ENCODE data around the gene RFC1. TPM values are rescaled to one million over a fixed set of nuclear protein-coding genes. Genes with fewer than 3 reads are reported as not detected.
"Not testable (repeated sequence)": the region's sequence is repeated elsewhere in the genome, so short reads cannot be mapped to it uniquely, and the experiment has no call there.

The RFC1 gene
- total and polyA plus RNA-seq, 4 donors, result 13.3 to 45.2 (median 30.8) TPM

DNA sequence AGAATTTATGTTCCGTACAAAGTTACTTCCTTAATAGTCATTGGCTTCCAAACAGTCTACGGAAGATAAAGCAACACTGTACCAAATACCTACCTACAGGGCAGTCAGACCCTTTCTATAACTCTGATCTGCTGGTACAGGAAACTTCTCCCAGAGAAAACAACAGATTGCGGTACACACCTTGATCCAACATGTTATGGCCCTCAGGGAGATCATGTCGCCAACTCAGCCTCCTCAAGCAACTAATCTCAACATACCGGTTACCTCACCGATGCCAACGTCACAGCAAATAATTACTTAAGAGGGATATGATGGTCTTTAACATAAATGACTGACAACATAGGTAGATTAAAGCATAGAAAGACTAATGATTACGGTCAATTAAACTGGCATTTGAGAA, 70.4 kb downstream of the RFC1 start:
- H3K9me3 ChIP-seq (ENCODE audit: control insufficient read depth in 4 of 4, low read length in 3 of 4), result no peaks in the 10 kb centered on the region
- H3K36me3 ChIP-seq (ENCODE audit: control insufficient read depth in 4 of 4, insufficient read depth in 3 of 4, low read depth in 1 of 4, low read length in 3 of 4), result peaks cover 9 to 49% (median 38%) of the 10 kb centered on the region in 4 donors
- 98% methylated on average over 8 of the region's 8 CpGs for WGBS
- H3K9ac ChIP-seq (ENCODE audit: low read depth in 1 of 2, low read length in 2 of 2), result no peak overlapping the region
- no peaks in the 10 kb centered on the region for H3K27me3 ChIP-seq (ENCODE audit: control insufficient read depth in 4 of 4, insufficient read depth in 4 of 4, low read length in 3 of 4)
- H3K4me3 ChIP-seq (ENCODE audit: low read depth in 1 of 3, low read length in 3 of 3), result no peak overlapping the region
- TF ChIP-seq GABPA (IDR thresholded peaks at IDR 0.05 in 1 of 2, conservative IDR thresholded peaks at IDR 0.05 in 1 of 2), result no peak
- TF ChIP-seq RAD21 (IDR thresholded peaks at IDR 0.05), result no peak
- TF ChIP-seq FOXA2 (IDR thresholded peaks at IDR 0.05), result no peak
- no peak for TF ChIP-seq HNF4A (conservative IDR thresholded peaks at IDR 0.05)
- no peak for TF ChIP-seq RXRA (IDR thresholded peaks at IDR 0.05)
- TF ChIP-seq, protein P1, sequence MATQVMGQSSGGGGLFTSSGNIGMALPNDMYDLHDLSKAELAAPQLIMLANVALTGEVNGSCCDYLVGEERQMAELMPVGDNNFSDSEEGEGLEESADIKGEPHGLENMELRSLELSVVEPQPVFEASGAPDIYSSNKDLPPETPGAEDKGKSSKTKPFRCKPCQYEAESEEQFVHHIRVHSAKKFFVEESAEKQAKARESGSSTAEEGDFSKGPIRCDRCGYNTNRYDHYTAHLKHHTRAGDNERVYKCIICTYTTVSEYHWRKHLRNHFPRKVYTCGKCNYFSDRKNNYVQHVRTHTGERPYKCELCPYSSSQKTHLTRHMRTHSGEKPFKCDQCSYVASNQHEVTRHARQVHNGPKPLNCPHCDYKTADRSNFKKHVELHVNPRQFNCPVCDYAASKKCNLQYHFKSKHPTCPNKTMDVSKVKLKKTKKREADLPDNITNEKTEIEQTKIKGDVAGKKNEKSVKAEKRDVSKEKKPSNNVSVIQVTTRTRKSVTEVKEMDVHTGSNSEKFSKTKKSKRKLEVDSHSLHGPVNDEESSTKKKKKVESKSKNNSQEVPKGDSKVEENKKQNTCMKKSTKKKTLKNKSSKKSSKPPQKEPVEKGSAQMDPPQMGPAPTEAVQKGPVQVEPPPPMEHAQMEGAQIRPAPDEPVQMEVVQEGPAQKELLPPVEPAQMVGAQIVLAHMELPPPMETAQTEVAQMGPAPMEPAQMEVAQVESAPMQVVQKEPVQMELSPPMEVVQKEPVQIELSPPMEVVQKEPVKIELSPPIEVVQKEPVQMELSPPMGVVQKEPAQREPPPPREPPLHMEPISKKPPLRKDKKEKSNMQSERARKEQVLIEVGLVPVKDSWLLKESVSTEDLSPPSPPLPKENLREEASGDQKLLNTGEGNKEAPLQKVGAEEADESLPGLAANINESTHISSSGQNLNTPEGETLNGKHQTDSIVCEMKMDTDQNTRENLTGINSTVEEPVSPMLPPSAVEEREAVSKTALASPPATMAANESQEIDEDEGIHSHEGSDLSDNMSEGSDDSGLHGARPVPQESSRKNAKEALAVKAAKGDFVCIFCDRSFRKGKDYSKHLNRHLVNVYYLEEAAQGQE (IDR thresholded peaks at IDR 0.05), result no peak
- TF ChIP-seq, protein P2, sequence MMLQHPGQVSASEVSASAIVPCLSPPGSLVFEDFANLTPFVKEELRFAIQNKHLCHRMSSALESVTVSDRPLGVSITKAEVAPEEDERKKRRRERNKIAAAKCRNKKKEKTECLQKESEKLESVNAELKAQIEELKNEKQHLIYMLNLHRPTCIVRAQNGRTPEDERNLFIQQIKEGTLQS (IDR thresholded peaks at IDR 0.05), result no peak
- no peak for TF ChIP-seq YY1 (IDR thresholded peaks at IDR 0.05)
- TF ChIP-seq, protein P3, sequence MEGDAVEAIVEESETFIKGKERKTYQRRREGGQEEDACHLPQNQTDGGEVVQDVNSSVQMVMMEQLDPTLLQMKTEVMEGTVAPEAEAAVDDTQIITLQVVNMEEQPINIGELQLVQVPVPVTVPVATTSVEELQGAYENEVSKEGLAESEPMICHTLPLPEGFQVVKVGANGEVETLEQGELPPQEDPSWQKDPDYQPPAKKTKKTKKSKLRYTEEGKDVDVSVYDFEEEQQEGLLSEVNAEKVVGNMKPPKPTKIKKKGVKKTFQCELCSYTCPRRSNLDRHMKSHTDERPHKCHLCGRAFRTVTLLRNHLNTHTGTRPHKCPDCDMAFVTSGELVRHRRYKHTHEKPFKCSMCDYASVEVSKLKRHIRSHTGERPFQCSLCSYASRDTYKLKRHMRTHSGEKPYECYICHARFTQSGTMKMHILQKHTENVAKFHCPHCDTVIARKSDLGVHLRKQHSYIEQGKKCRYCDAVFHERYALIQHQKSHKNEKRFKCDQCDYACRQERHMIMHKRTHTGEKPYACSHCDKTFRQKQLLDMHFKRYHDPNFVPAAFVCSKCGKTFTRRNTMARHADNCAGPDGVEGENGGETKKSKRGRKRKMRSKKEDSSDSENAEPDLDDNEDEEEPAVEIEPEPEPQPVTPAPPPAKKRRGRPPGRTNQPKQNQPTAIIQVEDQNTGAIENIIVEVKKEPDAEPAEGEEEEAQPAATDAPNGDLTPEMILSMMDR (IDR thresholded peaks at IDR 0.05; ENCODE audit: low read depth, low read length, missing input control), result no peak
- TF ChIP-seq SP1 (IDR thresholded peaks at IDR 0.05), result no peak
- TF ChIP-seq EGR1 (IDR thresholded peaks at IDR 0.05; ENCODE audit: low read depth in 2 of 2), result no peak
- TF ChIP-seq, protein P4, sequence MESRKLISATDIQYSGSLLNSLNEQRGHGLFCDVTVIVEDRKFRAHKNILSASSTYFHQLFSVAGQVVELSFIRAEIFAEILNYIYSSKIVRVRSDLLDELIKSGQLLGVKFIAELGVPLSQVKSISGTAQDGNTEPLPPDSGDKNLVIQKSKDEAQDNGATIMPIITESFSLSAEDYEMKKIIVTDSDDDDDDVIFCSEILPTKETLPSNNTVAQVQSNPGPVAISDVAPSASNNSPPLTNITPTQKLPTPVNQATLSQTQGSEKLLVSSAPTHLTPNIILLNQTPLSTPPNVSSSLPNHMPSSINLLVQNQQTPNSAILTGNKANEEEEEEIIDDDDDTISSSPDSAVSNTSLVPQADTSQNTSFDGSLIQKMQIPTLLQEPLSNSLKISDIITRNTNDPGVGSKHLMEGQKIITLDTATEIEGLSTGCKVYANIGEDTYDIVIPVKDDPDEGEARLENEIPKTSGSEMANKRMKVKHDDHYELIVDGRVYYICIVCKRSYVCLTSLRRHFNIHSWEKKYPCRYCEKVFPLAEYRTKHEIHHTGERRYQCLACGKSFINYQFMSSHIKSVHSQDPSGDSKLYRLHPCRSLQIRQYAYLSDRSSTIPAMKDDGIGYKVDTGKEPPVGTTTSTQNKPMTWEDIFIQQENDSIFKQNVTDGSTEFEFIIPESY (IDR thresholded peaks at IDR 0.05), result no peak
- no peak for TF ChIP-seq FOXA1 (IDR thresholded peaks at IDR 0.05)
- no peak for TF ChIP-seq NR2F2 (IDR thresholded peaks at IDR 0.05)
- TF ChIP-seq TAF1 (conservative IDR thresholded peaks at IDR 0.05), result no peak
- DNase-seq (ENCODE audit: low spot score), result no peak
- no peaks in the 10 kb centered on the region for H3K4me1 ChIP-seq (ENCODE audit: control insufficient read depth in 4 of 4, insufficient read depth in 4 of 4, low read length in 3 of 4)
- no peak overlapping the region for H3K27ac ChIP-seq (ENCODE audit: low read depth in 1 of 2, low read length in 2 of 2)

DNA sequence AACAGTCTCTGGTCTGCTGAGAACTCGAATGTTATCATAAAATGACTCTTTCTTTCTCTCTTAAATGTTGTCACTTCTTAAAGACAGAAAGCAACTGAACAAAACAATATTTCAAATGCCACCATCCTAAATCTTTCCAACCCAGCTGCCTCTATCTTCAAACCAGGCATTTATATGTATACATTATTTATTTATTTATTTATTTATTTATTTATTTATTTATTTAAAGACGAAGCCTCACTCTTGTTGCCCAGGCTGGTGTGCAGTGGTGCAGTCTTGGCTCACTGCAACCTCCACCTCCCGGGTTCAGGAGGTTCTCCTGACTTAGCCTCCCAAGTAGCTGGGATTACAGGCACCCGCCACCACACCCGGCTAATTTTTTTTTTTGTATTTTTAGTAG, 73.7 kb downstream of the RFC1 start:
- not testable (repeated sequence) for H3K9me3 ChIP-seq (ENCODE audit: control insufficient read depth in 4 of 4, low read length in 3 of 4); H3K27ac ChIP-seq (ENCODE audit: low read depth in 1 of 2, low read length in 2 of 2); DNase-seq (ENCODE audit: low spot score); H3K4me3 ChIP-seq (ENCODE audit: low read depth in 1 of 3, low read length in 3 of 3); H3K9ac ChIP-seq (ENCODE audit: low read depth in 1 of 2, low read length in 2 of 2); H3K4me1 ChIP-seq (ENCODE audit: control insufficient read depth in 4 of 4, insufficient read depth in 4 of 4, low read length in 3 of 4); H3K27me3 ChIP-seq (ENCODE audit: control insufficient read depth in 4 of 4, insufficient read depth in 4 of 4, low read length in 3 of 4)
- peaks cover 8 to 55% (median 49%) of the 10 kb centered on the region in 4 donors for H3K36me3 ChIP-seq (ENCODE audit: control insufficient read depth in 4 of 4, insufficient read depth in 3 of 4, low read depth in 1 of 4, low read length in 3 of 4)
- 98% methylated on average over 5 of the region's 5 CpGs for WGBS

Measured in liver (tissue), 9 donors.